Muscle layer of duodenum (tissue), 2 donors: ENCODE measurements around the gene MUSK.

Source experiments
- H3K27ac ChIP-seq: one replicate; pipeline ENCODE4 v1.7.0; 2013; ENCODE audit warnings: mild to moderate bottlenecking, low read length
- H3K27me3 ChIP-seq: one replicate; pipeline ENCODE4 v1.7.0; 2013; ENCODE audit warnings: low read depth, mild to moderate bottlenecking, control low read depth, low read length
- H3K36me3 ChIP-seq, 2 donors: one replicate each; pipeline ENCODE4 v1.7.0; 2013; ENCODE audit warnings: low read length in 2 of 2, control low read depth in 1 of 2, mild to moderate bottlenecking in 1 of 2; ENCODE audit not compliant: insufficient read depth in 2 of 2, control insufficient read depth in 1 of 2
- H3K4me1 ChIP-seq, 2 donors: one replicate each; pipeline ENCODE4 v1.7.0; 2013; ENCODE audit warnings: low read length in 2 of 2, mild to moderate bottlenecking in 2 of 2, control low read depth in 1 of 2, moderate library complexity in 1 of 2; ENCODE audit not compliant: insufficient read depth in 2 of 2, control insufficient read depth in 1 of 2
- H3K4me3 ChIP-seq, 2 donors: one replicate each; pipeline ENCODE4 v1.7.0; 2013; ENCODE audit warnings: low read length in 2 of 2, low read depth in 1 of 2, mild to moderate bottlenecking in 1 of 2
- H3K9me3 ChIP-seq, 2 donors: one replicate each; pipeline ENCODE4 v1.7.0; 2013; ENCODE audit warnings: low read length in 2 of 2, control low read depth in 1 of 2, mild to moderate bottlenecking in 1 of 2; ENCODE audit not compliant: control insufficient read depth in 1 of 2
- donor health status: healthy.

The MUSK gene

DNA sequence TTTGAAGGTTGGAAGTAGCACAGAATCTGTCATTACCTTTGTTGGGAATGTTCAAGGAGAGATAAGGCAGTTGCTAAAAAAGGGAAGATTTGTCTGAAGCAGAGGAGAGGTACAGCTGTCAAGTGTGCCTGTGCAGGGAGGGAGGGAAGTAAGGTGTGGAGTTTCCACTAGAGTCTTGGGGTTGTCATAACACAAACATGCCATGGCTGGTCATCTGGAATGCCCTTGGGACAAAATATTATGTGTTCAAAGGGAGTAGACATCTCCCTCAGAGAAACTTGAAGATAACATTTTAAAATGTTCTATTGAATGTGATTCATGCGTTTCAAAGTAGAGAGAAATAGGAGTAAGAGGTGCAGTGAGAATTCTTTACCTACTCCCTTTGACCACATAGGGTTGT lies 95.0 kb downstream of the MUSK start:
- Histone ChIP-seq H3K27ac (no peak overlapping the region), H3K27me3 (no peaks in the 10 kb centered on the region), H3K4me3 (no peak overlapping the region), H3K4me1 (no peaks in the 10 kb centered on the region), H3K36me3 (no peaks in the 10 kb centered on the region), H3K9me3 (no peaks in the 10 kb centered on the region)

DNA sequence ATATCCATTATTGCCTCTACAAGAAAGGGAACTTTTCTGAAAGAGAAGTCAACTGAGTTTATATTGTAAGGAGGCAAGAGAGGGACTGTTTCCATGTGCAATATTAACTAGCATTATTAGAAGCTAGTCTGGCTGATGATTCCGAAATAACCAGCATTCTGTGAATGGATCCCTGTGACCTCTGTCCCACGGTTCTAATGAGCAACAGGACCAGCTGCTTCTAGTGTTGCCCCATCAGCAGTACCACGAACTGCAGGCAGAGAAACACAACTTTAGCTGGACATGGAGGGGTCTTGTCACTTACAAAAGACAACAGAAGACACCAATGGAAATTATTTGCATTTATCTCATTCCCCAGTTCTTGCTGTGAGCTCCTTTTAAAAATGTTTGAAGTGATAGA lies 95.4 kb downstream of the MUSK start:
- no peaks in the 10 kb centered on the region for H3K4me1 ChIP-seq
- no peaks in the 10 kb centered on the region for H3K9me3 ChIP-seq
- H3K4me3 ChIP-seq: no peak overlapping the region
- no peaks in the 10 kb centered on the region for H3K27me3 ChIP-seq
- H3K36me3 ChIP-seq: no peaks in the 10 kb centered on the region
- no peak overlapping the region for H3K27ac ChIP-seq

DNA sequence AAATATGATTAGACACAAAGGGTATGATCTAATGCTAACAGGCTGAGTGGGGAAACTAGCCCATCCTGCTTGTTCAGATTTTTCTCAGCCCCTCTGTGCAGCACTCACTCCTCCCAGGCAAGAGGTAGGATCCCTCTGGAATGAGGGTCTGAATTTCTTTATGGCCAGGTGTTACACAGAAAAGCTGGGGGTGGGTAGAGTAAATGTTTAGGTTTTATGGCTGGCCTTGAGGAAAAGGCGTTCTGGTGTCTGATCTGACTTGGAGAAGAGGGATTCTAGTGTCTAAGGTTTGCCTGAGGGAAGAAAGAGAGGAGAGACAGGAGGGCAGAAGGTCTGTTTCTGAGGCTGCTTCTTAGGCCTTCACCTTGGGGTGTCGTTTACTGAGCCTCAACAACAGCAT lies 97.3 kb downstream of the MUSK start:
- no peaks in the 10 kb centered on the region for H3K4me1 ChIP-seq
- no peak overlapping the region for H3K27ac ChIP-seq
- H3K9me3 ChIP-seq: no peaks in the 10 kb centered on the region
- H3K4me3 ChIP-seq: no peak overlapping the region
- H3K27me3 ChIP-seq: no peaks in the 10 kb centered on the region
- no peaks in the 10 kb centered on the region for H3K36me3 ChIP-seq

DNA sequence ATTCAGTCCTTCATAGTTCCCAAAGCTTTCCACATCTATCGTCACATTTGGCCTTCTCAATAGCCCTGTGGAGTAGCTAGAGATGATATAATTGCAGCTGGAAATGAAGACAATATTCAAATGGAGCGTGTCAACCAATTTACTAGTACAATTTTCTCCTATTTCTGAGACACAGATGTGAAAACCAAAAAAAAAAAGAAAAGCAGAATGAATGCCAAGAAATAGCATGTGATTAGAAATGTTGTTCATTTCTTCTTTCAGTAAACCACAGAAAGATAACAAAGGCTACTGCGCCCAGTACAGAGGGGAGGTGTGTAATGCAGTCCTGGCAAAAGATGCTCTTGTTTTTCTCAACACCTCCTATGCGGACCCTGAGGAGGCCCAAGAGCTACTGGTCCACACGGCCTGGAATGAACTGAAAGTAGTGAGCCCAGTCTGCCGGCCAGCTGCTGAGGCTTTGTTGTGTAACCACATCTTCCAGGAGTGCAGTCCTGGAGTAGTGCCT lies 99.0 kb downstream of the MUSK start:
- Histone ChIP-seq H3K4me3 (no peak overlapping the region), H3K27ac (no peak overlapping the region), H3K36me3 (no peaks in the 10 kb centered on the region), H3K4me1 (no peaks in the 10 kb centered on the region), H3K27me3 (no peaks in the 10 kb centered on the region), H3K9me3 (no peaks in the 10 kb centered on the region)

DNA sequence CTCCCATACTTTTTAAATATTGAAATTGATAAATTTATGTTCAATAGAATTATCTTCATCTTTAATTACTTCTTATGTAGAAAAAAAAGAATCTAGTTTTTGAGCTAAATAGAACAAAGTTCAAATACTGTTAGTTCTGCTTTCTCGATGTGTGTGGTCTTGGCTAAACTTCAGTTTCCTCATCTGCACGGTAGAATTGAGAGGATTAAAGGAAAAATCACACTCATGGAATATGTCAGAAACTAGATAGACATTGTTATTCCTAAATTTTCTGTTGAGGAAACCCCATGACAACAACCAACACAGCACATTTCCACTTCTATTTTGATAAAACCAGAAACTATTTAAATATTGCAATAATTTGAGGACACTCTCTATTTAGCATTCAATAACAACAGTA lies 100.3 kb downstream of the MUSK start:
- no peak overlapping the region for H3K4me3 ChIP-seq
- H3K36me3 ChIP-seq: no peaks in the 10 kb centered on the region
- H3K27ac ChIP-seq: no peak overlapping the region
- H3K9me3 ChIP-seq: no peaks in the 10 kb centered on the region
- no peaks in the 10 kb centered on the region for H3K4me1 ChIP-seq
- no peaks in the 10 kb centered on the region for H3K27me3 ChIP-seq

DNA sequence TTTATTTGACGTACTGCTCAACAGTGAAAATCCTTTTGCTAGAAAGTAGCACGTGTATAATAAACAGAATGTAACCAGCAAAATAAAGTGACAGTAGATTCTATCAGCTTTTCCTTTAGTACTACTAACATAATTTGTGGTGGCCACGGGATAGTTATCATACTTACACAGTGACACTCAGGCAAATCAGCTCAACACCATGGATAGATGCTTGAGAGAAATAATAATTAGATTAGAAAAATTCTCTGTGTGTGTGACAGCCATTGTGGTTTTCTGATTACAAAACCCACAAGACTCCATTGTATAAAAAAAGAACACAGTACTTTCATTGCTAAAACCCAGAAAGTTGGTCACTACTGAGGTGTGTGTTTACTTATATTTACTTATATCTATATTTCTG lies 101.1 kb downstream of the MUSK start:
- H3K4me1 ChIP-seq: no peaks in the 10 kb centered on the region
- no peaks in the 10 kb centered on the region for H3K36me3 ChIP-seq
- no peak overlapping the region for H3K27ac ChIP-seq
- H3K27me3 ChIP-seq: no peaks in the 10 kb centered on the region
- no peak overlapping the region for H3K4me3 ChIP-seq
- peaks cover 0 to 3% of the 10 kb centered on the region in 2 donors for H3K9me3 ChIP-seq

DNA sequence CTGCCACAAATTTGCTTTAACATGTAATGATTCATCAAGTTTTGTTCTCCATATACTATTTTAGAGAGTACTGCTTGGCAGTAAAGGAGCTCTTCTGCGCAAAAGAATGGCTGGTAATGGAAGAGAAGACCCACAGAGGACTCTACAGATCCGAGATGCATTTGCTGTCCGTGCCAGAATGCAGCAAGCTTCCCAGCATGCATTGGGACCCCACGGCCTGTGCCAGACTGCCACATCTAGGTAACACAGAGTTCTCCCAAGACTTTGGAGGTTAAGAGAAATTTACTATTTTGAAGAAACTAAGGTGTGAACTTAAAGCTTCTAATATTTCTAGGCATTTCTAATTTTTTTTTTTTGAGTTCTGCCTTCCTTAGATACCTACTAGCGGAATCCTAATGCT lies 107.1 kb downstream of the MUSK start:
- H3K27ac ChIP-seq: no peak overlapping the region
- H3K4me3 ChIP-seq: no peak overlapping the region
- no peaks in the 10 kb centered on the region for H3K27me3 ChIP-seq

DNA sequence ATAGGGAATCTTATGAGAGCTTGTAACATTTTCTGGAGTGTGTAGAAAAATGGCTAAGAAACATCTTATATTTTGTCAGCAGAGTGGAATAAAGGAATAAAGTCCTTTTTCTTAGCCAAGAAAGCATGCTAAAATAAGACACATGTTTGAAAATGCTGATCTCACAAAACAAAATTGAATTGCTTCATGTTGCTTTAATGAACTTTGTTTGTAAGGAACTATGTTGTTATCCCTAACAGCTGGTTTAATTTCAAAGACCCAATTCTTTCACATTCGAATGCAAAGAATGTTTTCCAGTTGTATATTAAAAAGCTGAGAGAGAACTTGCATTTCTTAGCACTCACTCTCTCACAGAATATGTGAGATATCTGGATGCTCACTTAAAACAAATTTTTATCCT lies 107.6 kb downstream of the MUSK start:
- H3K27me3 ChIP-seq: no peaks in the 10 kb centered on the region
- peaks cover 0 to 3% of the 10 kb centered on the region in 2 donors for H3K9me3 ChIP-seq
- H3K4me3 ChIP-seq: no peak overlapping the region
- peaks cover 0 to 9% of the 10 kb centered on the region in 2 donors for H3K4me1 ChIP-seq
- H3K36me3 ChIP-seq: no peaks in the 10 kb centered on the region
- H3K27ac ChIP-seq: no peak overlapping the region

More for the DNA sequence above, 107.1 kb downstream of the MUSK start:
- peaks cover 0 to 9% of the 10 kb centered on the region in 2 donors for H3K4me1 ChIP-seq
- no peaks in the 10 kb centered on the region for H3K36me3 ChIP-seq
- peaks cover 0 to 3% of the 10 kb centered on the region in 2 donors for H3K9me3 ChIP-seq

DNA sequence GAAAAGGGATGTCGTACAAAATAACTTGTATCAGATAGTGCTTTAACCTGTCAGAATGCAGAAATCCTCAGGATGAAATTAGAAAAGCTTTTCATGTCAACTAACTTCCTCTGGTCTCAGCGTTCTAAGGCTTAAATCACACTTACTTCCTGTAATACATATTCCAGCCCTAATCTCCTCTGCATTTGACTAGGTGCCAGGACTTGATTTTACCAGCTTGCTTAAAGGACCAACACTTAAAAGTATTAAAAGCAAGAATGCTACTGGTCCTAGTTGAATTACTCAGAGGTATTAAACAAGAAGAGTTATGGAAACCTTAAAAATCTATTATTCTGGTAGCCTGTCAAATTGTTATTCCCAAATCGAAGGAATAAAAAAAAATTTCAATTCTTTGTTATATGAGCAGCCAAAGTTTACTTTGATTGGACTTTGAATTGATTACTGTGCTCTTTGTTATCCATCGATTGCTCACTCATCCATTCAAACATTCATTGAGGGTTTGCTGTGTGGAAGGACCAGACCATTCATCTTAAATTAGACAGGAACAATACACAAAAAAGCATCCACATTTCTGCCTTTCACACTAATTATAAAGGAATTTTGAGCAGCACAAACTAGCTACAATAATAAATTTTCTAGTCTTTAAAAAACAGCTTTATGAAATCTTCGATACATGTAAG lies 108.7 kb downstream of the MUSK start:
- H3K4me3 ChIP-seq: peak overlapping the region in 1 of 2 donors; percentile 11
- H3K9me3 ChIP-seq: peaks cover 0 to 3% of the 10 kb centered on the region in 2 donors
- no peaks in the 10 kb centered on the region for H3K27me3 ChIP-seq
- H3K36me3 ChIP-seq: no peaks in the 10 kb centered on the region
- peak overlapping the region; percentile 4 for H3K27ac ChIP-seq
- peaks cover 0 to 9% of the 10 kb centered on the region in 2 donors for H3K4me1 ChIP-seq

DNA sequence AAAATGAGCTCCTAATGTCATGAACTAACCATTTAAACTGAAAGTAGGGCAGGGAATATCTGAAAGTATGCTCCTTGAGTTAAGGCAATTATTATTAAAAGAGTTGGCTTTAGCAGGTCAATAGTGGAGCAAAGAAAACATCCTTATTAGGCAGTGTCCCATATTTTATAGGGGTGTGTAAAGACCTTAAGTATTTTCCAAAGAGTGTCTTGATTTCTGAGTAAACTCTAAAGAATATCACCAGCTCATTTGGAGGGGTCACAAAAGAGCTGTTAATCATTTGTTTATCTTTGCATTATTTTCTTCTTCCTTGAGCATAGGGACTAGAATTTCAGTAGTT lies 109.3 kb downstream of the MUSK start:
- Histone ChIP-seq H3K9me3 (peaks cover 0 to 3% of the 10 kb centered on the region in 2 donors), H3K36me3 (no peaks in the 10 kb centered on the region), H3K4me1 (peaks cover 0 to 9% of the 10 kb centered on the region in 2 donors), H3K27ac (no peak overlapping the region), H3K4me3 (no peak overlapping the region), H3K27me3 (no peaks in the 10 kb centered on the region)

DNA sequence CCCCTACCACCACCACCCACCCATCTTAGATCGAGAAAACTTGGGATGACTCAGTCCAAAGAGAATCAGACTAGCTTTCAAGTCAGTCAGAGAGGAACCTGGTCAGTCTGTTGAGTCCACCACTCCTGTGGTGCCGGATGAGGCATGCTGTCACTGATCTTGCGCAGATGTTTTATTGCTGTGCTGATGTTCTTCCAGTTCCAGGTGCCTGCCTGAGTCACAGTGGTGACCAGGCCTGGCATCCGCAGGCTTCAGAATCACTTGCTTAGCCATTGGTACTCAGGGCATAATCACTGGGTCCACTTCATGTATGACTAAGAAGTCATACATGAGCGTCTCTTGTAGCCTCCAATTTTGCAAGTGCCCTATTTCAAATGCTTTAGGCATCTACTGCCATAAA lies 114.1 kb downstream of the MUSK start:
- Histone ChIP-seq H3K4me3 (no peak overlapping the region), H3K27ac (no peak overlapping the region), H3K36me3 (no peaks in the 10 kb centered on the region), H3K27me3 (no peaks in the 10 kb centered on the region), H3K4me1 (no peaks in the 10 kb centered on the region), H3K9me3 (no peaks in the 10 kb centered on the region)

DNA sequence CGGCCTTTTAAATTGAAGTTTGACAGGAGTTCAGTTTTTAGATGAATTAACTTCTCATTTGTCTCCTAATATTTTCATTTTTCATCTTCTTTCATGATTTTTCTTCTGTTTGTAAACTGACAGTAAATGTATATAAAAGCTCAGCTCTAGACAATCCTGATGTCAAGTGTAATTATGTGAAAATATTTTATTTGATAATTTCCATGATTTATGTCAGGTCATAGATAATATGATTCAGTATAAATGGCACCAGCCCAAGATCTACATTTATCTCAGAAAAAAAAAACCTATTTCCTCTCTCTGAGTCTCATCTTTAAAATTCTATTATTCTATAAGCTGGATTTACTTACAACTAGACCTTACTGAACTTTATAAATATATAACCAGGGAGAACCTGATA lies 115.7 kb downstream of the MUSK start:
- no peaks in the 10 kb centered on the region for H3K27me3 ChIP-seq
- H3K27ac ChIP-seq: no peak overlapping the region
- H3K4me1 ChIP-seq: no peaks in the 10 kb centered on the region
- no peaks in the 10 kb centered on the region for H3K36me3 ChIP-seq
- no peak overlapping the region for H3K4me3 ChIP-seq
- H3K9me3 ChIP-seq: no peaks in the 10 kb centered on the region
